Measurements from ENCODE around the gene AOC3. TPM values are rescaled to one million over a fixed set of nuclear protein-coding genes. Genes with fewer than 3 reads are reported as not detected.

The AOC3 gene
- total RNA-seq, 1 experiment from 2014 or later: 0.26 TPM

- intact Hi-C loops (cut with micrococcal nuclease): no loop called here
- ChIA-PET POLR2A (ENCODE audit: unreplicated experiment) (no interaction called here), CTCF (no interaction called here)
- DNase-seq: no peak
- no peak for TF ChIP-seq EZH2 (IDR thresholded peaks at IDR 0.05; ENCODE audit: low read length, unreplicated experiment)
- TF ChIP-seq EZH2phosphoT487 (IDR thresholded peaks at IDR 0.05; ENCODE audit: borderline replicate concordance, low read length): no peak
- TF ChIP-seq CTCF (conservative IDR thresholded peaks at IDR 0.05; ENCODE audit: low read depth, low read length): no peak
- no TSS peak for BruUV-seq (replicated peaks)
- H2AFZ ChIP-seq (ENCODE audit: low read length): peak overlapping the region; percentile 11; the same call in 1 of the 2 replicates
- H3K27me3 ChIP-seq (ENCODE audit: low read length): no peaks in the 10 kb centered on the region
- H3K9ac ChIP-seq (ENCODE audit: low read length): no peak overlapping the region
- H3K9me2 ChIP-seq (replicated peaks; ENCODE audit: low read length): no peaks in the 10 kb centered on the region
- H3K27ac ChIP-seq (ENCODE audit: low read length): 0 out of 2 replicates have a peak overlapping the region, but pooled peaks have one; percentile 14
- no peaks in the 10 kb centered on the region for H3K9me3 ChIP-seq (ENCODE audit: low read length)
- peak overlapping the region; percentile 72 for H3K4me2 ChIP-seq (ENCODE audit: low read length)
- H3K4me3 ChIP-seq (ENCODE audit: low read length): peak overlapping the region; percentile 1; the same call in 1 of the 2 replicates
- no peaks in the 10 kb centered on the region for H3K36me3 ChIP-seq (ENCODE audit: low read depth, low read length)
- no peaks in the 10 kb centered on the region for H3F3A ChIP-seq (ENCODE audit: low read length, unreplicated experiment)
- ATAC-seq: no peak
- H4K20me1 ChIP-seq (ENCODE audit: low read length): no peaks in the 10 kb centered on the region
- peaks cover 17% of the 10 kb centered on the region for H3K4me1 ChIP-seq (ENCODE audit: insufficient read depth, low read length)
- H3K79me2 ChIP-seq (ENCODE audit: low read length): no peaks in the 10 kb centered on the region
Measured at GRCh38 chr17:42894283-42895184, 43.5 kb downstream of the AOC3 start.

- ChIA-PET CTCF (no interaction called here), POLR2A (ENCODE audit: unreplicated experiment) (no interaction called here)
- no peaks in the 10 kb centered on the region for H3K36me3 ChIP-seq (ENCODE audit: low read depth, low read length)
- peaks cover 17% of the 10 kb centered on the region for H3K4me1 ChIP-seq (ENCODE audit: insufficient read depth, low read length)
- no peaks in the 10 kb centered on the region for H3K9me2 ChIP-seq (replicated peaks; ENCODE audit: low read length)
- H3K9me3 ChIP-seq (ENCODE audit: low read length): no peaks in the 10 kb centered on the region
- intact Hi-C loops (cut with micrococcal nuclease): no loop called here
- peak overlapping the region; percentile 72 for H3K4me2 ChIP-seq (ENCODE audit: low read length)
- ATAC-seq (peak; percentile 96), DNase-seq (peak; percentile 82)
- H3K9ac ChIP-seq (ENCODE audit: low read length): no peak overlapping the region
- no peaks in the 10 kb centered on the region for H4K20me1 ChIP-seq (ENCODE audit: low read length)
- H3K4me3 ChIP-seq (ENCODE audit: low read length): peak overlapping the region; percentile 1; the same call in 1 of the 2 replicates
- no peaks in the 10 kb centered on the region for H3K27me3 ChIP-seq (ENCODE audit: low read length)
- no peaks in the 10 kb centered on the region for H3F3A ChIP-seq (ENCODE audit: low read length, unreplicated experiment)
- peak overlapping the region; percentile 11; the same call in 1 of the 2 replicates for H2AFZ ChIP-seq (ENCODE audit: low read length)
- no peak for TF ChIP-seq EZH2phosphoT487 (IDR thresholded peaks at IDR 0.05; ENCODE audit: borderline replicate concordance, low read length)
- no peak for TF ChIP-seq CTCF (conservative IDR thresholded peaks at IDR 0.05; ENCODE audit: low read depth, low read length)
- TF ChIP-seq EZH2 (IDR thresholded peaks at IDR 0.05; ENCODE audit: low read length, unreplicated experiment): no peak
- no peaks in the 10 kb centered on the region for H3K79me2 ChIP-seq (ENCODE audit: low read length)
- BruUV-seq (replicated peaks): no TSS peak
- H3K27ac ChIP-seq (ENCODE audit: low read length): 0 out of 2 replicates have a peak overlapping the region, but pooled peaks have one; percentile 14
Measured at GRCh38 chr17:42895185-42895555, 44.2 kb downstream of the AOC3 start.
